Skeletal muscle satellite cell (primary cell): ENCODE data around the gene PDE4C. TPM values are rescaled to one million over a fixed set of nuclear protein-coding genes. Genes with fewer than 3 reads are reported as not detected.

Experiments used
- H3K27me3 ChIP-seq: 2 replicates; pipeline ENCODE4 v1.7.0; 2013; ENCODE audit warnings: low read length; ENCODE audit not compliant: control insufficient read depth, insufficient read depth
- H3K36me3 ChIP-seq: 2 replicates; pipeline ENCODE4 v1.7.0; 2013; ENCODE audit warnings: mild to moderate bottlenecking, control low read depth, low read length; ENCODE audit not compliant: insufficient read depth
- H3K4me1 ChIP-seq: 2 replicates; pipeline ENCODE4 v1.7.0; 2013; ENCODE audit warnings: low read length; ENCODE audit not compliant: control insufficient read depth, insufficient read depth
- H3K4me2 ChIP-seq: 2 replicates; pipeline ENCODE4 v1.7.0; 2013; ENCODE audit warnings: mild to moderate bottlenecking, low read length
- H3K4me3 ChIP-seq: 2 replicates; pipeline ENCODE4 v1.7.0; 2013; ENCODE audit warnings: low read length
- H3K9ac ChIP-seq: 2 replicates; pipeline ENCODE4 v1.7.0; 2013; ENCODE audit warnings: mild to moderate bottlenecking, low read depth, low read length, moderate library complexity
- H3K9me3 ChIP-seq: replicated peaks from 2 replicates; pipeline ENCODE4 v1.7.0; 2013; ENCODE audit warnings: mild to moderate bottlenecking, control low read depth, low read length
- total RNA-seq: library from RNA; depleted of rRNA; stranded (reverse); fragments of >200 nt; gene quantifications from 2 replicates; pipeline ENCODE4 v1.2.3, GENCODE V29; 2012; rRNA removed

The PDE4C gene
- 0.44 and 2.0 TPM in 2 replicates for total RNA-seq

DNA sequence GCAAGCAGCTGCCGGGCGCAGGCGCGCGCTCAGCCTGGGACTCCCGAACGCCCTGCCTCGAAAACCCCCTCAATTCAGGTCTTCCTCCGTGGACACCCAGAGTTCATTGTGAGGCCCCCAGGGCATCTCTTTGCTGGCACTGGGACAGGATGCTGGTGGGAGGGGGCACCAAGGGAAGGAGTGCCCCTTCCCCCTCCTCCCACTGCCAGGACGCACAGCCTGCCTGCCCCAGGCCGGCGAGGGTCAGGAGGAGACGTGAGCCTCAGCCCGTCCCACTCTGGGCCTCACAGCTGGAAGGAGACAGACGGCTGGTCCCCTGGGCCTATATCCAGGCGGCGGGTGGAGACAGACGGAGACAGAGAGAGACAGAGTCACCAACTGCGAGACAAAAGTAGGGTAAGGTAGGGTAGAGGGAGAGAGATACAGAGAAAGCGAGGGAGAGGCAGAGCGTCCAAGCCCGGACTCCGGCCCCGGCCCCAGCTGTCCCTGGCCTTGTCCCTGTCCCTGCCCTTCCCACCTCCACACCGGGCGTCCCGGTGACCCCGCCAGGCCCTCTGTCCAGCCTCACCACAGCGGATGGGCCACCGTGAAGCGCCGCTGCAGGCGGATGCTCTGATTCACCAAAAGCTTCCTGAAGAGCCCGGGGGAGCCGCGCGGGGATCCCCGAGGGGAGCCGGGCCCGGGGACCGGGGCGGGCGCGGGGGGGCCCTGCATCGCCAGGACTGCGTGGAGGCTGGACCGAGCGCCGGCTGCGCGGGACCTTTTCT is at the start of gene PDE4C:
Gene PDE4C, minus strand, starts transcription at position 737 of the 767 bp plus-strand sequence. Its CDS starts 23 bp downstream, at position 714.
- Histone ChIP-seq H3K9ac (no peak within 1 kb of the TSS), H3K4me3 (no peak within 1 kb of the TSS), H3K4me2 (peak within 1 kb of the TSS; percentile 85), H3K4me1 (peaks cover 16% of the 10 kb centered on the region), H3K36me3 (no peaks in the 10 kb centered on the region), H3K9me3 (no peaks in the 10 kb centered on the region), H3K27me3 (peaks cover 43% of the 10 kb centered on the region)

DNA sequence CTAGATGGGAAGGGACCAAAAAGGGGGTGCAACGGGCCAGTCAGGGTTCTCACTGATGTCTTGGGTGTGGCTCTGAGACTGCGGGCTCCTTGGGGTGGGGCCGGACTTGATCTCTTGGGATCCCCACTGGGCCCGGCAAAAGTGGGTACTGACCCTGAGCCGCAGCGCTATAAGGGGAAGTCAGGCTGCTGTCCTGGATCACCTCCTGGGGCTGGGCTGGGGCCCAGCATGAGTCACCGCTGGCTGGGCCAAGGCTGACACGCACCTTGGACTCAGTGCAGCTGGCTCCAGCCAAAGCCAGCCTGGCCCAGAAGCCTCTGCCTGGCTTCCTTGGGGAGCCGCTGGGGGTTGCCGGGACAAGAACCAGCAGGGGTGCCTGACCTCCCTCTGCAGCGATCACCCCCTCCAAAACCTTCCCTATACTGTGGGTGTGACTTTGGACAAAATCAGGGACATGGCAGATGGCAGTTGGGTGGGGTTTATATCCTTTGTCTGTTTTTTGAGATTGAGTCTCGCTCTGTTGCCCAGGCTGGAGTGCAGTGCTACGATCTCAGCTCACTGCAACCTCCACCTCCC is 48.6 kb upstream of the PDE4C start:
- H3K9ac ChIP-seq: peak overlapping the region; percentile 47
- H3K4me1 ChIP-seq: peaks cover 33% of the 10 kb centered on the region
- H3K4me3 ChIP-seq: peak overlapping the region; percentile 19
- no peaks in the 10 kb centered on the region for H3K9me3 ChIP-seq
- peaks cover 14% of the 10 kb centered on the region for H3K36me3 ChIP-seq
- H3K4me2 ChIP-seq: peak overlapping the region; percentile 64
- no peaks in the 10 kb centered on the region for H3K27me3 ChIP-seq

DNA sequence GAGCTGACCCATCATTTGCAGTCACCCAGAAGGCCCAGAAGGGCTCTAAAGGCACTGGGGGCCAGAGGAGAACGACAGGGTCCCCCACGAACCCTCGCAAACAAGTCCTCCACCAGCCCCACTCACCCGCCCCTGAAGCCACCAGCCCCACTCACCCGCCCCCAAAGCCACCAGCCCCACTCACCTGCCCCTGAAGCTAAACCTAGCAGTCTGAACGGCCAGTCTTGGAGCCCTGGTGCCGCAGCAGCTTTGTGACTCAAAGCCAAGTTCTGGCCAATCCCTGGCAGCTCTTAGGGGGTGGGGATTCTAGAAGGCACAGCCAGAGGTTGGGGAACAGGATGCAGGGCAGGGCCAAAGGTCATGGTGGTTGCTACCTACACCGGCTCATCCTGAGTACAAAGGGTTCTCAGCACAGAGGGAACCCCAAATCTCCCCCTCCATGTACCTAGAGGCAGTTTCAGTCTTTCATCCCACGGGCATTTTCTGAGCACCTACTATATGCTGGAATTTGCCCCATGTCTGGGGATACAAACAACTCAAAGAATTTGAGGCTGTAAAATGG is 48.1 kb upstream of the PDE4C start, which contains the start of gene IQCN:
Gene IQCN, minus strand, starts transcription at position 234 of the 562 bp plus-strand sequence. CDS start 4,974 bp downstream, outside the sequence.
- peak within 1 kb of the TSS; percentile 47 for H3K9ac ChIP-seq

DNA sequence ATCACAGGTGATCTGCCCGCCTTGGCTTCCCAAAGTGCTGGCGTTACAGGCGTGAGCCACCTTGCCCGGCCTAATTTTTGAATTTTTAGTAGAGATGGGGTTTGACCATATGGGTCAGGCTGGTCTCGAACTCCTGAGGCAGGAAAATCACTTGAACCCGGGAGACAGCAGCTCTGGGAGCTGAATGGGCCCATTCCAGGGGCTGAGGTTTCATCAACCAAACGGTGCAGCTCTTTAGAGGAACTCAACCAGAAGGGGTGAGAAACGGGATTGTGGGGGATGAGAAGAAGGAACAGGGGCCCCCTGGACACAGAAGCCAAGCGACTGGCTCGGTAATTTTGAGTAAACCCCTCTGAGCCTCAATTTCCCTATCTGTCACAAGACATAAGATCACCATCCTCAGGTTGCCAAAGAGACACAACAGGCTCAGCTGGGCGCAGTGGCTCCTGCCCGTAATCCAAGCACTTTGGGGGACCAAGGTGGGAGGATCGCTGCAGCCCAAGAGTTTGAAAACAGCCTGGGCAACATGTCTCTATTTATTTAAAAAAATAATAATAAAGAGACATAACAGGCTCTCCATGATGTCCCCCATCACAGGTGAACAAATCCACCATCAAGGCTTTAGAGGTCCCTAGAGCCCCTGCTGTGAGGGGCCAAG is 47.5 kb upstream of the PDE4C start:
- Histone ChIP-seq H3K9ac (no peak overlapping the region), H3K27me3 (no peaks in the 10 kb centered on the region), H3K36me3 (peaks cover 9% of the 10 kb centered on the region), H3K4me3 (no peak overlapping the region), H3K9me3 (no peaks in the 10 kb centered on the region), H3K4me1 (peaks cover 28% of the 10 kb centered on the region), H3K4me2 (no peak overlapping the region)

More for the DNA sequence above, 48.1 kb upstream of the PDE4C start, which contains the start of gene IQCN:
- H3K4me1 ChIP-seq: peaks cover 33% of the 10 kb centered on the region
- peak within 1 kb of the TSS; percentile 64 for H3K4me2 ChIP-seq
- H3K9me3 ChIP-seq: no peaks in the 10 kb centered on the region
- H3K4me3 ChIP-seq: peak within 1 kb of the TSS; percentile 19
- peaks cover 14% of the 10 kb centered on the region for H3K36me3 ChIP-seq
- no peaks in the 10 kb centered on the region for H3K27me3 ChIP-seq

DNA sequence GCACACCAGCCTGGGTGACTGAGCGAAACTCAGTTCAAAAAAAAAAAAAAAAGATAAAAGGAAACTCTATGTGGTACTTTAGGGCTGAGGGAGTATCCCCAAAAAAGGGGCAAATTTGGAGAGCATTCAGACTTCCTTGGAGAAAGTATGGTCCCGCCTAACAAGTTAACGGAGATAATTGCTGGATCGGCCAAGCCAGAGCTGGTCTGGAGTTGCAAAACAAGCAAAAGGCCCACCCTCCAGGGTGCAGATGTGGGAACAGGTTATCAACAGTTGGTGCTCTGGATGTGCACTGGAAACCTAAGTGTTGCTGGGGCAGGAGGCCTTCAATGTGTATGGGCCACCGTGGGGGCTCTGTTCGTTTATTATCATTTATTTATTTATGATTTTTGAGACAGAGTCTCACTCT is 45.2 kb upstream of the PDE4C start:
- no peak overlapping the region for H3K9ac ChIP-seq
- no peak overlapping the region for H3K4me2 ChIP-seq
- no peaks in the 10 kb centered on the region for H3K9me3 ChIP-seq
- no peak overlapping the region for H3K4me3 ChIP-seq
- no peaks in the 10 kb centered on the region for H3K36me3 ChIP-seq
- H3K4me1 ChIP-seq: peaks cover 19% of the 10 kb centered on the region
- no peaks in the 10 kb centered on the region for H3K27me3 ChIP-seq

DNA sequence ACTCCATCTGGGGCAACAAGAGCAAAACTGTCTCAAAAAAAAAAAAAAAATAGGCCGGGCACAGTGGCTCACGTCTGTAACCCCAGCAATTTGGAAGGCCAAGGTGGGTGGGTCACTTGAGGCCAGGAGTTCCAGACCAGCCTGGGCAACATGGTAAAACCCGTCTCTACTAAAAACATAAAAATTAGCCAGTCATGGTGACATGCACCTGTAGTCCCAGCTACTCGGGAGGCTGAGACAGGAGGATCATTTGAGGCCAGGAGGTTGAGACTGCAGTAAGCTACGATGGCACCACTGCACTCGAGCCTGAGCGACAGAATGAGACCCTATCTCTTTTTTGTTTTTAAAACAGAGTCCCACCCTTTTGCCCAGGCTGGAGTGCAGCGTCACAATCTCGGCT is 44.1 kb upstream of the PDE4C start:
- no peak overlapping the region for H3K4me2 ChIP-seq
- H3K36me3 ChIP-seq: peaks cover 4% of the 10 kb centered on the region
- H3K9ac ChIP-seq: no peak overlapping the region
- H3K4me3 ChIP-seq: no peak overlapping the region
- H3K4me1 ChIP-seq: peaks cover 13% of the 10 kb centered on the region
- no peaks in the 10 kb centered on the region for H3K27me3 ChIP-seq
- H3K9me3 ChIP-seq: no peaks in the 10 kb centered on the region

DNA sequence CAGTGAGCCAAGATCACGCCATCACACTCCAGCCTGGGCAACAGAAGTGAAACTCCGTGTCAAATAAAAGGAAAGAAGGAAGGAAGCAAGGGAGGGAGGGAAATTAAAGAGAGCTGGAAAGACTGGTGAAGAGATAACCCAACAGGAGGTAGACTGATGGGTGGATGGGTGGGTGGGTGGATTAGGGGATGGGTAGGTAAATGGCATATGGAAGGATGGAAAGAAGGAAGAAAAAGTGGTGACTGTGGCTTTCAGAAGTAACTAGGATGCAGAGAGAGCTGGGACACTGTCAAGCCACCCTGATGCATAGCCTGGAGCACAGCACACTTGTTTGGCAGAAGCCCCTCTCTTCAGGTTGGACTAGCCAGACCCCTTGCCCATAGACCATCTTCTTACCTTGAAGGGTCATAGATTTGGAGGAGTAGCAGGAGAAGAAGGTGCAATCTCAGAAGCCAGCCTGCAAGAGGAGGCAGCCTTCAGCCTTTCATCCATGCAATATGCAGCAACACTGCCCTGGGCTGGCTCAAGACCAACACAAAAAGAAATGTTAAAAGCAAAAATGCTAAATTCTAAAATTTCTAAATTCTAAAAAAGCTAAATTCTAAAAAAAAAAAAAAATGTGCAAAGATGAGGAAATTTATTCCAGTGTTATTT is 43.0 kb upstream of the PDE4C start:
- H3K4me3 ChIP-seq: no peak overlapping the region
- H3K4me1 ChIP-seq: peaks cover 1% of the 10 kb centered on the region
- no peaks in the 10 kb centered on the region for H3K9me3 ChIP-seq
- no peak overlapping the region for H3K4me2 ChIP-seq
- H3K27me3 ChIP-seq: no peaks in the 10 kb centered on the region
- H3K9ac ChIP-seq: no peak overlapping the region
- peaks cover 4% of the 10 kb centered on the region for H3K36me3 ChIP-seq

DNA sequence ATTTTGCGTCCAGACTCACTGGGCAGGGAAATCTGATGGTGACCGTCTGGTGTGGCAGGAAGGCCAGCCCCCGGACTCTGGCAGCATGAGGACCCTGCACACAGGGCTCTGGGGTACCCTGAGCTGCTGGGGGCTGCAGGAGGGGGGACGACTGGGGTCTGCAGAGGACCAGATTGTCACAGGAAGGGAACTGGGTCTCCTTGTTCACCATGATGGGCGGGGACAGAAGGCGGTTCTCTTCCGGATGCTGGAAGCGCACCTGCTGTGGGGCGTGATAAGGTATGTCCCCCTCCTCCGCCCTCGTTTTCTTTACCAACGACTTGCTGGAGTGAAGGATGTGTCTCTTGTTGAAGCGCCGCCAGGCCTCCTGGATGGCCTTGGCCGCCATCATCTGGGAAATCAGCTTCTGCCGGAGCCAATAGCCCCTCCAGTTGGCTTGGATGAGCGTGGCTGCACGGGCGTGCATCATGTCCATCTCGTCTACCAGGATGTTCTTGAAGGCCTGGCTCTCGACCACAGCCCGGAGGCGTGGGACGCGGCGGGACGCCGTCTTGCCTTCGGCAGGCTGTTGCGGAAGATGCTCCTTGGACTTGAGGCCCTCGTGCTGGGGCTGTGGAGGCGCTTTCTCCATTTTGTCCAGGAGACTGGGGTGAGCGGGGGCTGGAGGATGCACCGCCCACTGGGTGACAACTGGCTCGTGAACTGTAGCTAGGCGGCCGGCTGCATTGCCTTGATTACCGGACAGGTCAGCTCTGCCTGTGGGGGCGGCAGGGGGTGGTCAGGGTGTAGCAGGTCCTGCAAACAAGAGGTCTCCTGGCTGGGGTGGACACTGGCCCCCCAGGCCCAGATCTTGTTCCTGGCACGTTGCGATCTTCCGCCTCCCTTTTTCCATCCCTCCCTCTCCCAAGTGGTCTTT is 40.8 kb upstream of the PDE4C start:
- Histone ChIP-seq H3K4me2 (no peak overlapping the region), H3K36me3 (peaks cover 4% of the 10 kb centered on the region), H3K9me3 (no peaks in the 10 kb centered on the region), H3K27me3 (no peaks in the 10 kb centered on the region), H3K9ac (no peak overlapping the region), H3K4me1 (no peaks in the 10 kb centered on the region), H3K4me3 (no peak overlapping the region)

DNA sequence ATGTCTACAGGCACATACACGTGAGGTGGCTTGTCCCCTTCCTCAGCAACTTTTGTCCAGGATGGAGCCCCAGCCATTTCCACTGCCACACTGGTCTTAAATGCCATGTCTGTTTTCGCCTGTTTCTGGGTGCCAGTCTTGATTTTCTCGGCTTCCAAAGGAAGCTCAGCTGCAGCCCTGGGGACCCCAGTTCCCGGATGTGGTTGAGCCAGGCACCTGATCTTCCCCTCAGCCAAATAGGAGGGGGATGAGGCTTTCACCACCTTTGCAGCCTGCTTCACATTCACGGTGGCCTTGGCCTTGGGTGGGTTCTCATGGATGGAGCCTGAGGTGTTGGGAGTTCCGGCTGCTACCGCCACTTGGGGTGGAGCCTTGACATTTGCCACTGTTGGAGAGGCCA is 39.3 kb upstream of the PDE4C start:
- Histone ChIP-seq H3K36me3 (peaks cover 4% of the 10 kb centered on the region), H3K4me2 (no peak overlapping the region), H3K9me3 (no peaks in the 10 kb centered on the region), H3K4me3 (no peak overlapping the region), H3K4me1 (no peaks in the 10 kb centered on the region), H3K9ac (no peak overlapping the region), H3K27me3 (no peaks in the 10 kb centered on the region)

DNA sequence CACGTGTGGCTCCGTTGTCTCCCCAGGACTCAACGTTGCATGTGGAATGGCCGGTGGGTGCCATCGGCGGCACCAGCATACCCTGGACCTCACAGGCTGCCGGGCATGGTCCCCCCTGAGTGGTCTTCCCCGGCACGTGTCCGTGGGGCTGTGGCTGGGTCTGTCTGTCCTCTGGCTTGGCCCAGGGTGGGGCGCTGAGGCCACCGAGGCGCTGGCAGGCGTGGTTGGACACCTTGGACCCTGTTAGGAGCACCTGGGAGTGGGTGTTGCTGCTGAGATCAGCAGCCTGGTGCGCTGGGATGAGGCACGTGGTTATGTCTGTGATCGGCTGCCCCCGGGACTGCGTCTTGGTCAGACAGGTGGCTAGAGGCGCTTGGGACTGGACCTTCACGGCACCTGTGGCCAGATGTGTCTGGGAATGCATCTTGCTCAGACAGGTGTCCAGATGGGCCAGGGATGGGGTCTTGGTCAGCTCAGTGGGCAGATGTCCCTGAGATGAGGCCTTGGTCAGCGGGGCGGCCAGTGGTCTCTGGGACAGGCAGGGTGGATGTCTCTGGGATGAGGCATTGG is 38.8 kb upstream of the PDE4C start:
- Histone ChIP-seq H3K9ac (no peak overlapping the region), H3K4me3 (no peak overlapping the region), H3K9me3 (no peaks in the 10 kb centered on the region), H3K4me1 (no peaks in the 10 kb centered on the region), H3K36me3 (peaks cover 4% of the 10 kb centered on the region), H3K27me3 (no peaks in the 10 kb centered on the region), H3K4me2 (no peak overlapping the region)
